Parathyroid adenoma (tissue), 2 donors: ENCODE measurements around the gene DDR1.

ENCODE experiments used
- H2AFZ ChIP-seq: fragments of 300-600 bp; sonication (generic); one replicate; pipeline ENCODE4 v1.7.0; 2017; ENCODE audit warnings: antibody characterized with exemption, mild to moderate bottlenecking
- H3K27ac ChIP-seq: fragments of 300-600 bp; sonication (generic); one replicate; pipeline ENCODE4 v1.7.0; 2017
- H3K27me3 ChIP-seq: fragments of 300-600 bp; sonication (generic); one replicate; pipeline ENCODE4 v1.7.0; 2017; ENCODE audit warnings: low read length; ENCODE audit not compliant: control insufficient read depth, insufficient read depth
- H3K36me3 ChIP-seq: fragments of 300-600 bp; sonication (generic); one replicate; pipeline ENCODE4 v1.7.0; 2017; ENCODE audit warnings: low read length; ENCODE audit not compliant: control insufficient read depth, insufficient read depth
- H3K4me1 ChIP-seq: fragments of 300-600 bp; sonication (generic); one replicate; pipeline ENCODE4 v1.7.0; 2017; ENCODE audit warnings: control low read depth
- H3K4me2 ChIP-seq: fragments of 300-600 bp; sonication (generic); one replicate; pipeline ENCODE4 v1.7.0; 2017; ENCODE audit warnings: low read length
- H3K4me3 ChIP-seq: fragments of 300-600 bp; sonication (generic); one replicate; pipeline ENCODE4 v1.7.0; 2017; ENCODE audit warnings: low read depth, low read length
- H3K79me2 ChIP-seq: fragments of 300-600 bp; sonication (generic); one replicate; pipeline ENCODE4 v1.7.0; 2017; ENCODE audit warnings: control low read depth
- H3K9ac ChIP-seq: fragments of 300-600 bp; sonication (generic); one replicate; pipeline ENCODE4 v1.7.0; 2017; ENCODE audit warnings: mild to moderate bottlenecking
- H3K9me3 ChIP-seq: fragments of 300-600 bp; sonication (generic); one replicate; pipeline ENCODE4 v1.7.0; 2017; ENCODE audit warnings: low read length; ENCODE audit not compliant: control insufficient read depth
- CTCF ChIP-seq: fragments of 300-600 bp; sonication (generic); IDR thresholded peaks from one replicate; pipeline ENCODE4 v1.7.0; 2017; ENCODE audit warnings: antibody characterized with exemption, mild to moderate bottlenecking
- donor health status: primary hyperparathyroidism.

The DDR1 gene

GRCh38 chr6:30837432-30837831 is 46.9 kb upstream of the DDR1 start:
- H3K27me3 ChIP-seq, result no peaks in the 10 kb centered on the region
- no peak overlapping the region for H2AFZ ChIP-seq
- no peak overlapping the region for H3K4me3 ChIP-seq
- H3K36me3 ChIP-seq, result no peaks in the 10 kb centered on the region
- no peaks in the 10 kb centered on the region for H3K79me2 ChIP-seq
- TF ChIP-seq CTCF, result no peak
- no peak overlapping the region for H3K9ac ChIP-seq
- H3K9me3 ChIP-seq, result no peaks in the 10 kb centered on the region
- H3K4me1 ChIP-seq, result peaks cover 10% of the 10 kb centered on the region
- no peak overlapping the region for H3K4me2 ChIP-seq
- no peak overlapping the region for H3K27ac ChIP-seq

- Histone ChIP-seq H3K27ac (no peak overlapping the region), H3K9ac (no peak overlapping the region), H3K36me3 (no peaks in the 10 kb centered on the region), H3K27me3 (no peaks in the 10 kb centered on the region), H3K4me3 (no peak overlapping the region), H3K9me3 (no peaks in the 10 kb centered on the region), H3K4me1 (peaks cover 10% of the 10 kb centered on the region), H3K4me2 (no peak overlapping the region), H3K79me2 (no peaks in the 10 kb centered on the region), H2AFZ (no peak overlapping the region)
- TF ChIP-seq CTCF, result no peak
These were observed 46.4 kb upstream of the DDR1 start for GRCh38 chr6:30837870-30838269.

GRCh38 chr6:30839671-30840070 is 44.6 kb upstream of the DDR1 start:
- no peak overlapping the region for H3K27ac ChIP-seq
- no peaks in the 10 kb centered on the region for H3K79me2 ChIP-seq
- H3K4me3 ChIP-seq, result no peak overlapping the region
- no peak overlapping the region for H2AFZ ChIP-seq
- peaks cover 16% of the 10 kb centered on the region for H3K4me1 ChIP-seq
- no peaks in the 10 kb centered on the region for H3K27me3 ChIP-seq
- no peaks in the 10 kb centered on the region for H3K36me3 ChIP-seq
- H3K4me2 ChIP-seq, result no peak overlapping the region
- TF ChIP-seq CTCF, result no peak
- H3K9ac ChIP-seq, result no peak overlapping the region
- no peaks in the 10 kb centered on the region for H3K9me3 ChIP-seq

- peak overlapping the region; percentile 21 for H2AFZ ChIP-seq
- no peaks in the 10 kb centered on the region for H3K36me3 ChIP-seq
- H3K27me3 ChIP-seq, result no peaks in the 10 kb centered on the region
- H3K4me3 ChIP-seq, result no peak overlapping the region
- peaks cover 16% of the 10 kb centered on the region for H3K4me1 ChIP-seq
- no peak overlapping the region for H3K4me2 ChIP-seq
- no peaks in the 10 kb centered on the region for H3K9me3 ChIP-seq
- H3K79me2 ChIP-seq, result no peaks in the 10 kb centered on the region
- TF ChIP-seq CTCF, result no peak
- H3K27ac ChIP-seq, result no peak overlapping the region
- no peak overlapping the region for H3K9ac ChIP-seq
These were observed 44.0 kb upstream of the DDR1 start for GRCh38 chr6:30840084-30840934.
